ENCODE results near the gene OXCT1.

- TF ChIP-seq, protein P1, sequence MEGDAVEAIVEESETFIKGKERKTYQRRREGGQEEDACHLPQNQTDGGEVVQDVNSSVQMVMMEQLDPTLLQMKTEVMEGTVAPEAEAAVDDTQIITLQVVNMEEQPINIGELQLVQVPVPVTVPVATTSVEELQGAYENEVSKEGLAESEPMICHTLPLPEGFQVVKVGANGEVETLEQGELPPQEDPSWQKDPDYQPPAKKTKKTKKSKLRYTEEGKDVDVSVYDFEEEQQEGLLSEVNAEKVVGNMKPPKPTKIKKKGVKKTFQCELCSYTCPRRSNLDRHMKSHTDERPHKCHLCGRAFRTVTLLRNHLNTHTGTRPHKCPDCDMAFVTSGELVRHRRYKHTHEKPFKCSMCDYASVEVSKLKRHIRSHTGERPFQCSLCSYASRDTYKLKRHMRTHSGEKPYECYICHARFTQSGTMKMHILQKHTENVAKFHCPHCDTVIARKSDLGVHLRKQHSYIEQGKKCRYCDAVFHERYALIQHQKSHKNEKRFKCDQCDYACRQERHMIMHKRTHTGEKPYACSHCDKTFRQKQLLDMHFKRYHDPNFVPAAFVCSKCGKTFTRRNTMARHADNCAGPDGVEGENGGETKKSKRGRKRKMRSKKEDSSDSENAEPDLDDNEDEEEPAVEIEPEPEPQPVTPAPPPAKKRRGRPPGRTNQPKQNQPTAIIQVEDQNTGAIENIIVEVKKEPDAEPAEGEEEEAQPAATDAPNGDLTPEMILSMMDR (IDR thresholded peaks at IDR 0.05; ENCODE audit: extremely low read depth in 1 of 2, insufficient read depth in 1 of 2, low read depth in 1 of 2, low read length in 2 of 2), result peak; percentile 17 to 34
- TF ChIP-seq POLR2A (IDR thresholded peaks at IDR 0.05; ENCODE audit: low read depth, low read length) (no peak), MAX (IDR thresholded peaks at IDR 0.05; ENCODE audit: insufficient read depth, insufficient read length) (no peak), JUN (IDR thresholded peaks at IDR 0.05; ENCODE audit: borderline replicate concordance, insufficient read depth, insufficient read length, low read depth) (no peak), EZH2 (IDR thresholded peaks at IDR 0.05; ENCODE audit: borderline replicate concordance, low read depth, low read length, severe bottlenecking) (no peak), POLR2AphosphoS5 (IDR thresholded peaks at IDR 0.05; ENCODE audit: insufficient read depth, low read depth, low read length) (no peak)
Observed at GRCh38 chr5:41695920-41696582, 174.2 kb downstream of the OXCT1 start.
